ENCODE data around the gene MINDY2.

The MINDY2 gene, protein sequence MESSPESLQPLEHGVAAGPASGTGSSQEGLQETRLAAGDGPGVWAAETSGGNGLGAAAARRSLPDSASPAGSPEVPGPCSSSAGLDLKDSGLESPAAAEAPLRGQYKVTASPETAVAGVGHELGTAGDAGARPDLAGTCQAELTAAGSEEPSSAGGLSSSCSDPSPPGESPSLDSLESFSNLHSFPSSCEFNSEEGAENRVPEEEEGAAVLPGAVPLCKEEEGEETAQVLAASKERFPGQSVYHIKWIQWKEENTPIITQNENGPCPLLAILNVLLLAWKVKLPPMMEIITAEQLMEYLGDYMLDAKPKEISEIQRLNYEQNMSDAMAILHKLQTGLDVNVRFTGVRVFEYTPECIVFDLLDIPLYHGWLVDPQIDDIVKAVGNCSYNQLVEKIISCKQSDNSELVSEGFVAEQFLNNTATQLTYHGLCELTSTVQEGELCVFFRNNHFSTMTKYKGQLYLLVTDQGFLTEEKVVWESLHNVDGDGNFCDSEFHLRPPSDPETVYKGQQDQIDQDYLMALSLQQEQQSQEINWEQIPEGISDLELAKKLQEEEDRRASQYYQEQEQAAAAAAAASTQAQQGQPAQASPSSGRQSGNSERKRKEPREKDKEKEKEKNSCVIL

DNA sequence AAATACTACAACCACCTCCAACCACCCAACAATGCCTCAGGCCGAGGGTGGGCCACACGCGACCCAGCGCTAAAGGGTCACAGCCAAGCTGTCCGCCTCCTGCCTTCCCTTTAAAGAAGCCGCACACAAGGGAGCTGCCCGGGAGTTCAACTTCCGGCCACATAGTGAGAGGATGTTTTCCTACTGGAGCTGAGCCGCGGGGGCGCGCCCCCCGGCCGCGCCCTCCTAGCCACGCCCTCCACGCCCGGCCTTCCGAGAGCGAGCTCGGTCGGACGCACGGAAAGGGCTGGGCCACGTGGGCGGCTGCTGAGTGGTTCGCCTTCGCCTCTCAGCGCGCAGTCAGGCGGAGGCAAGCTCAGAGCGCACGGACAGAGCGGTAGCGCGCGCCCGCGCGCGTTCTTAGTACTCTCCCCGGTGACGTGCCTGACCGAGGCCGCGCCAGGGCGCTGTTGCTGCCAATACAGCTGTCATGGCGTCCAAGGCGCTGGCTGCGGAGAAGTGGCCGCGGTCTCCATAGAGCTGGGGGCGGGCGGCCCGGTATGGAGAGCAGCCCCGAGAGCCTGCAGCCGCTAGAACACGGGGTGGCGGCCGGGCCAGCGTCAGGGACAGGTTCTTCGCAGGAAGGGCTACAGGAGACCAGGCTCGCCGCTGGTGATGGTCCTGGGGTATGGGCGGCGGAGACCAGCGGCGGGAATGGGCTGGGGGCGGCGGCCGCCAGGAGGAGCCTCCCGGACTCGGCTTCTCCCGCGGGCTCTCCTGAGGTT, at the start of gene MINDY2:
TSS of gene MINDY2 (plus strand) at position 446 of the 764 bp plus-strand sequence. CDS start at position 540, 94 bp downstream.
- FAIRE-seq: peak; percentile 77

DNA sequence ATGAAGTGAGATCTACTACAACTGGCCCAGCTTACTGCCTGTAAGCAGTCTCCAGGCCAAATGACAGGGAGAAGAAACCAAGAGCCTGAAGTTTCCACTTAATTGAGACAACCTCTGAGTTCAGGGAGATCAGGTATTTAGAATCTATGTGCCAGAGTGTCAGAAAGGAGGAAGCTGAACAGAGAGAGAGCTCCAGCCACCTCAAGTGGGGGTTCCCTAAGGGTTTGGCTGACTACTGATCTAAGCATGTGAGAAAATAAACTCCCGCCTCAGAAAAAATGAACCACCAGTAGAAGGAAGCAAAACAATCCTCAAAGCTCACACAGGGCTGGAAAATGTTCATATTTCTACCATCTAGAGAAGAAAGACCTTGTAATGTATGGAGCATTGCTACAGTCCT, 46.6 kb upstream of the MINDY2 start:
- FAIRE-seq: no peak

- FAIRE-seq: no peak
Measured at GRCh38 chr15:58726867-58727266, 44.2 kb upstream of the MINDY2 start.

- FAIRE-seq: no peak
Measured at GRCh38 chr15:58731756-58732535, 39.2 kb upstream of the MINDY2 start.

DNA sequence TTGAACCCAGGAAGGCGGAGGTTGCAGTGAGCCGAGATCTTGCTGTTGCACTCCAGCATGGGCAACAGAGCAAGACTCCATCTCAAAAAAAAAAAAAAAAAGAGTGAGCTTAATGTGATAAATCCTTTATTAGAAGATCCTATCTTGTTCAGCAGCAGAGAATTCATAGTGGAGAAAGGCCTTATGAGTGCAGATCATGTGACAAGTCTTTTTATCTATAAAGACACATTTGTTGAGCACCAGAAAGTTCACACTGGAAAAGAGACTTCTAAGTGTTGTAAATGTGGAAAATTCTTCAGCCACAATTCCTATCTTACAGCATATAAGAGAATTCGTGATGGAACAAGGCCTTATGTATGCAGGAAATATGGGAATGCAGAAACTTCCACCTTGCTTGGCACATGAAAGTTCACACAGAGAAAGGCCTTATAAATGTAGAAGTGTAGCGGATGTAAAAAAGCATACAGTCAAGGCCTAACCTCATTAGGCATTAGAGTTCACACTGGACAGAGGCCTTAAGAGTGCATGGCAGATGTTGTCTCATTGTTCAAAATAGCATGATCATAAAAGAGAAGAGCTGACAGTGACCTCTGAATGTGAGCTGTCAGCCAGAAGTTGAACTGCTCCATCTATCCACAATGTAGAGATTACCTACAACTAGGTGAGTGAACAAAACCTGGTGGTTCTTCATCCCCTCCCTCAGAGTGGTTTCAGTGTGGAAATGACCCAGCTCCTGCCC, 38.3 kb upstream of the MINDY2 start:
- no peak for FAIRE-seq

GRCh38 chr15:58734859-58735258, 36.2 kb upstream of the MINDY2 start:
- no peak for FAIRE-seq

- no peak for FAIRE-seq
Measured at GRCh38 chr15:58736018-58736643, 35.0 kb upstream of the MINDY2 start.

GRCh38 chr15:58737298-58737697, 33.8 kb upstream of the MINDY2 start:
- no peak for FAIRE-seq

GRCh38 chr15:58738046-58738707, 32.9 kb upstream of the MINDY2 start:
- FAIRE-seq: peak; percentile 68

DNA sequence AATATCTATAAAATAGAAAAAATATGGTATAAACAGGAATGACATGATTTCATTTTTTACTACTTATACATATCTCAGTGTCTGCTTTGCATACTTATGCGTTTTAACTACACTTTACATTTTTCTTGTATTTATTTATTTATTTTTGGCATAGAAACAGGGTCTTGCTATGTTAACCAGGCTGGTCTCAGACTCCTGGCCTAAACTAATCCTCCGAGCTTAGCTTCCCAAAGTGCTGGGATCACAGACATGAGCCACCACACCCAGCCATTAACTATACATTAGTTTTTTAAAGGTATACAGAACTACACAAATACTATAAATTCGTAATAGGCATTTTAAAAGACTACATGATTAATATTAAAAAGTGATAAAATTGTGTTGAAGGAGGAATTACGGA, 30.7 kb upstream of the MINDY2 start:
- no peak for FAIRE-seq

GRCh38 chr15:58741032-58741431, 30.1 kb upstream of the MINDY2 start:
- no peak for FAIRE-seq

DNA sequence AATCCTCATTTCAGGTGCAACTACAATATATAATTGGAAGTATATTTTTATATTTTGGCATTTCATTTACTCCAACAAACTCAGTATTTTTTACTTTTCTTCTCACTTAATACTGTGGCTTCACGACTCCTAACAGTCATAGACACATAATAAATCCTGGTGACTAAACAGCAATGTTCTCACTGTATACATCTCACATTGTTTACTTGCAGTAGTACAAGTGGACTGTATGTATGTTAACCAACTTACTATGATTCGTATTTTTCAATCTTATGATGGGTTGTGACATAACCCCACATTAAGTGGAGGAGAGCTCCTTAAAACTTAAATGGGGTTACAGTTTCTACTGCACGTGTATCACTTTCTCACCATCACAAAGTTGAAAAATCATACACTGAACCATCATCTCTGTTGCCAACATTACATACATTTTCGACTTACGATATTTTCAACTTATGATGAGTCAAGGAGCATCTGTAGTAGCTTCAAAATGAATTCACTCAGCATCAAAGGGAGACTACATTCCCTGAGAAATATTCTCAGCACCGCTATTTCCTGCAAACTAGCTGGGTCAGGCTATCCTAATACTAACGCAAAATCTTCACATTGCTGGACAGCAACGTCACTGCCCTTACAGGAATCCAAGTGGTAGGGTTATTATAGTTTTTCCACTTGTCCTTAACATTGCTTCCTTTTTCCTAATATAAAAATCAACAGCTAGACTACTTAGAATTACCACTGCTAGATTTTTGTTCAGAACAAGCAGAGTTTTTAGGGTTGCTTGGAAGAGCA, 28.9 kb upstream of the MINDY2 start:
- FAIRE-seq: no peak

- no peak for FAIRE-seq
Measured at GRCh38 chr15:58742819-58743502, 28.1 kb upstream of the MINDY2 start.

DNA sequence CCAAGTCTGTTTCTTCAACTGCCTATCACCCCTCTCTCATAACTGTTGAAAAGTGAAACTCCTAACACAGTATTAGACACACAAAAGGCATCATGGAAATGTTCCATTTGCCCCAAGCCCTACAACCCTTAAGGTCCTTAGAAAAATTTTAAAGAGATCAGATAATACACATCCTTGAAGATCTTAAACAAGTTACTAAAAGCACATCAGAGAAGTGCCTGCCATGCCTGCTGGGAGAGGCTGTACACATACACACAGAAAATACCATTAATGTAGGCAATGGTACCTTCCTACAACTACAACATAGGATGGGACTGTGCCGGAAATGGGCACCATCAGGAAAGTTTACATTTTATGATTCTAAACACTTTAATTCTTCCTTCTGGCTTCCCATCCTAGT, 24.9 kb upstream of the MINDY2 start:
- no peak for FAIRE-seq

DNA sequence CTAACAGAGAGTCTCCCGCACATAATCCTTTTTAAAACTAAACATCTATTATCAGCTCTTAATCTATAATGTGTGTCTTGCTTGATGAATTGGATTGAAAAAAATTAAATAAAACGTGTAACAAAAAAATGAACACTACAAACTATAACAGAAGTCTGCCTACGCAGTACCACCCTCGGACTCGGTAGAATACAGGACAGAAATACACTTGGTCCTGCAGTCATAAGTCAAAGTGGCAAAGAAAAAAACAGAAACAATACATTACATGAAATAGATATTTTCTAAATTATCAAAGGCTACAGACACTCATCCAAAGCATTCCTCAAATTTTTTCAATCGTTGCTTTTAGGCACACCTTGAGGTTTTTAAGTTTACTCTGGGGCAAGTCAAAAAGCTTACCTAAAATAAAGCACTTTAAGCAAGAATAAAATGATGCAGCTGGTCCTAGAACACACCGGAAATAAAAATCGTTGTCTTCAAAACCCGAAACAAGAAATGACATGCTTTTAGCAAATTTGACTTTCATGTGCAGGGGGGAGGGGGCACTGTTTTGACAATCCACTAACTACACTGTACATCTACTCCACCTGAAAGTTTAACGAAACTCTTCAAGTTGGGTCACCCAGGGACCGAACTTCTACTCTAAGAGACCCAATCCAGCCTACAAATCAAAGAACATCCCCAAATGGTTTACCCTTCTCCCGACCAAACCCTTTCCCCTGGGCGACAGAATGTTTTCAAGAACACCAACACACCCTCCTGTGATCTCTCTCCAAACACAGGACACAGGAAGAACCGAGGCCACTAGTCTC, 22.9 kb upstream of the MINDY2 start:
- no peak for FAIRE-seq

DNA sequence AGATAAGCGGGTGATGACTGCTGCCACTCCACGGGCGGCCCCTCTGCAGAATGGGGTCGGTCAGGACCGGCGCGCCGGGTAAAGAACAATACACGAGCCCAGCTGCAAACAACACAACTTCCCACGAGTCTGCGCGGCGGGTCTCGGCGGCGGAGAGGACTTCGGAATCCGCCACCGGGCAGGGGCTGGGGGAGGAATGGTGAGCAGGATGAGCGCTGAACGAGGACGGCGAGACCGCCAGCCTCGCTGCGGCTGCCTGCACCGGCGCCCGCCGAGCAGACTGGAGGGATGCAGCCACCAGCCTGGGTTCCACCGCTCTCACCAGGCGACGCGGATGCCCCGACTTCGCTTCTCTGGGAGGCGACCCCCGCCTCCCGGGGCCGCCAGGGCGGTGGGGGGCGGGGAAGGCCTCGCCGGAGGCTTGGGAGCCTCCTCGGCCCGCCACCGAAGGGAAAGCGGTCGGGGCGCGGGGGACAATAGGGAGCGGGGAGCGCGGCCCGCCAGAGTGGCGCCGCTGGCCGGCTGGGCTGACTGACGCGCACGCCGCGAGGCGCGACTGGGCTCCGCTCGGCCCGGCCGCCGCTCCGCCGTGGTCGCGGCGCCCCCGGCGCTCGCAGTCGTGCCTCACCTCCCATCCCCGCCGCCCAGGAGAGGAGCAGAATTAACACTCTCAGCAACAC, 22.1 kb upstream of the MINDY2 start:
- FAIRE-seq: no peak

- FAIRE-seq: no peak
Measured at GRCh38 chr15:58749532-58750337, 21.4 kb upstream of the MINDY2 start, which contains the start of gene ADAM10. Gene ADAM10, minus strand, starts transcription at chr15:58749707. Its CDS starts 173 bp downstream, at chr15:58749534.

All from islet of Langerhans (tissue), 1 donor.